HCT116 (cell line): ENCODE data around the gene APBA2. TPM values are rescaled to one million over a fixed set of nuclear protein-coding genes. Genes with fewer than 3 reads are reported as not detected.

Experiments
- ATAC-seq: fragments of 200-7000 bp; cut with Tn5 transposase; 2 replicates; pipeline ENCODE4 v1.9.1; 2020; ENCODE audit warnings: mild to moderate bottlenecking, moderate library complexity
- BruUV-seq: library from RNA; stranded (reverse); fragments of 400-500 nt; replicated peaks from 2 replicates; lab custom pipeline; 2021; lab: Mats Ljungman, UMichigan
- CTCF ChIA-PET: fragments of 300-600 bp; sonication (Branson Sonifier 250); formaldehyde crosslinking; loops from one replicate; lab custom pipeline; 2021; ENCODE audit warnings: antibody characterized with exemption; lab: Charles Lee
- POLR2A ChIA-PET: fragments of 300-600, 350-600 bp; sonication (Branson Sonifier 250); formaldehyde crosslinking; loops from one replicate; lab custom pipeline; 2021; ENCODE audit warnings: antibody characterized with exemption; lab: Charles Lee
- RAD21 ChIA-PET, 2 experiments: fragments of 300-600 bp; sonication (Branson Sonifier 250); formaldehyde crosslinking; loops; one replicate each; lab custom pipeline; 2023; ENCODE audit warnings: low total read pairs in 2 of 2; ENCODE audit not compliant: uncharacterized antibody in 2 of 2, unreplicated experiment in 2 of 2, low non-redundant PET in 1 of 2; lab: Charles Lee
- DNase-seq: peaks from one replicate; pipeline ENCODE4 v3.0.0-alpha.2; 2010; ENCODE audit warnings: low read depth, low spot score
- H2AFZ ChIP-seq: fragments of 200-600 bp; shearing (Covaris generic), sonication (generic); 2 replicates; pipeline ENCODE4 v1.6.1; 2017; ENCODE audit warnings: low read depth, mixed run types, mixed read lengths, antibody characterized with exemption, low read length; ENCODE audit not compliant: poor library complexity, severe bottlenecking
- H3K27ac ChIP-seq: 2 replicates; pipeline ENCODE4 v1.5.1; 2012; ENCODE audit warnings: low read depth, low read length
- H3K27me3 ChIP-seq: fragments of 200-600 bp; sonication (generic); 2 replicates; pipeline ENCODE4 v1.6.1; 2016; ENCODE audit warnings: mixed run types, low read length, mixed read lengths; ENCODE audit not compliant: insufficient read depth
- H3K36me3 ChIP-seq, 2 experiments: fragments of 200-500 bp in 1 of 2; fragments of 200-600 bp in 1 of 2; sonication (Bioruptor generic) in 1 of 2; sonication (generic) in 1 of 2; 2 replicates each; pipeline versions ENCODE4 v1.5.1 to v1.6.1; 2014 to 2016; ENCODE audit warnings: low read length in 2 of 2, inconsistent platforms in 1 of 2, mixed read lengths in 1 of 2, mixed run types in 1 of 2; ENCODE audit not compliant: insufficient read depth in 2 of 2, control insufficient read depth in 1 of 2
- H3K4me1 ChIP-seq, 2 experiments: fragments of 200-600 bp in 1 of 2; sonication (generic) in 1 of 2; 2 replicates each; pipeline versions ENCODE4 v1.5.1 to v1.6.1; 2012 to 2017; ENCODE audit warnings: low read length in 2 of 2, inconsistent platforms in 1 of 2, mild to moderate bottlenecking in 1 of 2, mixed read lengths in 1 of 2, mixed run types in 1 of 2, moderate library complexity in 1 of 2; ENCODE audit not compliant: insufficient read depth in 2 of 2, control insufficient read depth in 1 of 2
- H3K4me2 ChIP-seq: fragments of 200-600 bp; sonication (generic); 2 replicates; pipeline ENCODE4 v1.6.1; 2017; ENCODE audit warnings: mixed run types, low read length, mixed read lengths
- H3K4me3 ChIP-seq, 2 experiments: fragments of 200-600 bp in 1 of 2; sonication (generic) in 1 of 2; replicated peaks in 1 of 2; 2 replicates each; pipeline ENCODE4 v1.5.1; 2011 to 2016; ENCODE audit warnings: low read length in 2 of 2, control low read depth in 1 of 2, low read depth in 1 of 2, mild to moderate bottlenecking in 1 of 2, mixed read lengths in 1 of 2, mixed run types in 1 of 2
- H3K79me2 ChIP-seq: fragments of 200-600 bp; sonication (generic); 2 replicates; pipeline ENCODE4 v1.6.1; 2017; ENCODE audit warnings: mild to moderate bottlenecking, mixed run types, low read length, moderate library complexity, mixed read lengths; ENCODE audit not compliant: insufficient read depth
- H3K9ac ChIP-seq: fragments of 200-600 bp; sonication (generic); 2 replicates; pipeline ENCODE4 v1.6.1; 2016; ENCODE audit warnings: low read length, mixed read lengths
- H3K9me2 ChIP-seq: fragments of 200-600 bp; sonication (generic), shearing (Covaris generic); 2 replicates; pipeline ENCODE4 v1.6.1; 2017; ENCODE audit warnings: mixed run types, mild to moderate bottlenecking, moderate library complexity; ENCODE audit not compliant: insufficient read depth
- H3K9me3 ChIP-seq, 2 experiments: fragments of 200-500 bp in 1 of 2; fragments of 200-600 bp in 1 of 2; sonication (Bioruptor generic) in 1 of 2; sonication (generic) in 1 of 2; 2 replicates each; pipeline ENCODE4 v1.6.1; 2014 to 2017; ENCODE audit warnings: low read length in 2 of 2, mixed read lengths in 2 of 2, inconsistent platforms in 1 of 2, low read depth in 1 of 2, mild to moderate bottlenecking in 1 of 2, mixed run types in 1 of 2, moderate library complexity in 1 of 2; ENCODE audit not compliant: control insufficient read depth in 1 of 2, insufficient read depth in 1 of 2
- H4K20me1 ChIP-seq: fragments of 200-600 bp; sonication (generic), shearing (Covaris generic); 2 replicates; pipeline ENCODE4 v1.6.1; 2017; ENCODE audit warnings: mixed run types, mild to moderate bottlenecking, moderate library complexity; ENCODE audit not compliant: insufficient read depth
- ATF3 ChIP-seq: IDR thresholded peaks from 2 replicates; pipeline ENCODE4 v1.6.1; 2012
- CBX3 ChIP-seq: IDR thresholded peaks from 2 replicates; pipeline ENCODE4 v1.6.1; 2012; ENCODE audit warnings: low read depth
- CTCF ChIP-seq, 3 experiments: fragments of 200-600 bp in 1 of 3; sonication (generic) in 1 of 3; IDR thresholded peaks in 2 of 3; conservative IDR thresholded peaks in 1 of 3; 2 replicates each; pipeline ENCODE4 v1.5.1; 2012 to 2017; ENCODE audit warnings: low read depth in 2 of 3, low read length in 2 of 3, antibody characterized with exemption in 1 of 3, borderline replicate concordance in 1 of 3, control low read depth in 1 of 3, mild to moderate bottlenecking in 1 of 3, mixed read lengths in 1 of 3, mixed run types in 1 of 3, moderate library complexity in 1 of 3; ENCODE audit not compliant: insufficient read depth in 1 of 3
- FOSL1 ChIP-seq: IDR thresholded peaks from 2 replicates; pipeline ENCODE4 v1.6.1; 2012; ENCODE audit warnings: low read depth
- JUND ChIP-seq: IDR thresholded peaks from 2 replicates; pipeline ENCODE4 v1.6.1; 2012
- REST ChIP-seq: IDR thresholded peaks from 2 replicates; pipeline ENCODE4 v1.6.1; 2012; ENCODE audit warnings: low read depth
- SIN3A ChIP-seq: IDR thresholded peaks from 2 replicates; pipeline ENCODE4 v1.6.1; 2012; ENCODE audit warnings: low read depth
- SP1 ChIP-seq: IDR thresholded peaks from 2 replicates; pipeline ENCODE4 v1.6.1; 2012; ENCODE audit warnings: low read depth
- SRF ChIP-seq: IDR thresholded peaks from 2 replicates; pipeline ENCODE4 v1.6.1; 2012; ENCODE audit warnings: low read depth
- TCF7L2 ChIP-seq: IDR thresholded peaks from 2 replicates; pipeline ENCODE4 v1.7.0; 2011; ENCODE audit warnings: borderline replicate concordance, inconsistent platforms; ENCODE audit not compliant: insufficient read depth, insufficient read length; ENCODE audit errors: extremely low read depth
- YY1 ChIP-seq: IDR thresholded peaks from 2 replicates; pipeline ENCODE4 v1.6.1; 2011; ENCODE audit warnings: low read length, low read depth, moderate library complexity, mild to moderate bottlenecking; ENCODE audit not compliant: insufficient replicate concordance; ENCODE audit errors: extremely low read depth
- ZFX ChIP-seq: fragments of 450-650 bp; IDR thresholded peaks from 2 replicates; pipeline ENCODE4 v1.6.1; 2017
- ZNF274 ChIP-seq: fragments of 200-500 bp; sonication (Bioruptor generic); IDR thresholded peaks from 2 replicates; pipeline ENCODE4 v1.6.1; 2014; ENCODE audit warnings: mild to moderate bottlenecking, low read depth, low read length, inconsistent platforms
- intact Hi-C: fragments of 100-400 bp; cut with micrococcal nuclease; formaldehyde crosslinking; loops from 2 replicates; pipeline ENCODE4 v1.10.0; 2022
- total RNA-seq: library from RNA; stranded (reverse); gene quantifications from one replicate; pipeline ENCODE4 v1.2.1, GENCODE V29; 2021; ENCODE audit not compliant: unreplicated experiment
- TF ChIP-seq, protein P1 (sequence below): IDR thresholded peaks from 2 replicates; pipeline ENCODE4 v1.6.1; 2012

Gene APBA2
- total RNA-seq, 1 experiment from 2014 or later: 0.47 TPM

GRCh38 chr15:28960979-28961378 is 75.2 kb downstream of the APBA2 start:
- no peaks in the 10 kb centered on the region for H3K9me2 ChIP-seq
- no peaks in the 10 kb centered on the region for H3K9me3 ChIP-seq
- peak overlapping the region; percentile 30; the same call in 1 of the 2 replicates for H3K27ac ChIP-seq
- ChIA-PET RAD21 (no interaction called here), CTCF (no interaction called here), POLR2A (no interaction called here)
- intact Hi-C loops: loop anchor here (2.0 kb wide), 1 partner anchor 16 kb away; no protein-coding TSS in a partner anchor
- H3K9ac ChIP-seq: no peak overlapping the region
- H2AFZ ChIP-seq: peak overlapping the region; percentile 86
- H3K4me2 ChIP-seq: peak overlapping the region; percentile 54
- peak; percentile 20; the same call in 1 of the 2 replicates for TF ChIP-seq ATF3
- peak; percentile 77; the same call in 1 of the 2 replicates for TF ChIP-seq CBX3
- no peak for TF ChIP-seq CTCF (IDR thresholded peaks at IDR 0.05 in 2 of 3, conservative IDR thresholded peaks at IDR 0.05 in 1 of 3; ENCODE audit: borderline replicate concordance in 1 of 3, insufficient read depth in 1 of 3, low read depth in 2 of 3, low read length in 2 of 3)
- no peak for TF ChIP-seq ZNF274
- peak; percentile 55 for TF ChIP-seq SP1
- peak; percentile 71 for TF ChIP-seq JUND
- TF ChIP-seq FOSL1: peak; percentile 86
- no peaks in the 10 kb centered on the region for H4K20me1 ChIP-seq
- peak; percentile 95 for ATAC-seq
- H3K4me3 ChIP-seq: no peak overlapping the region
- no TSS peak for BruUV-seq
- DNase-seq: peak; percentile 81
- no peaks in the 10 kb centered on the region for H3K79me2 ChIP-seq
- H3K36me3 ChIP-seq: no peaks in the 10 kb centered on the region
- peaks cover 6 to 17% of the 10 kb centered on the region in 2 experiments for H3K4me1 ChIP-seq
- no peaks in the 10 kb centered on the region for H3K27me3 ChIP-seq

- Histone ChIP-seq H3K9me3 (no peaks in the 10 kb centered on the region), H2AFZ (peak overlapping the region; percentile 86), H3K4me1 (peaks cover 6 to 17% of the 10 kb centered on the region in 2 experiments), H3K36me3 (no peaks in the 10 kb centered on the region), H3K4me2 (peak overlapping the region; percentile 54), H3K9ac (no peak overlapping the region), H3K79me2 (no peaks in the 10 kb centered on the region), H3K9me2 (no peaks in the 10 kb centered on the region), H3K4me3 (no peak overlapping the region), H4K20me1 (no peaks in the 10 kb centered on the region), H3K27ac (peak overlapping the region; percentile 30; the same call in 1 of the 2 replicates), H3K27me3 (no peaks in the 10 kb centered on the region)
- POLR2A ChIA-PET: no interaction called here
- DNase-seq (no peak), ATAC-seq (peak; percentile 54)
- intact Hi-C loops: loop anchor here (2.0 kb wide), 1 partner anchor 15 kb away; no protein-coding TSS in a partner anchor
- TF ChIP-seq JUND: no peak
- no peak for TF ChIP-seq SIN3A
- no peak for TF ChIP-seq SP1
- no peak for TF ChIP-seq YY1
- no peak for TF ChIP-seq REST
- TF ChIP-seq ZFX: no peak
- no peak for TF ChIP-seq TCF7L2
- no peak for TF ChIP-seq SRF
- TF ChIP-seq, protein P1, sequence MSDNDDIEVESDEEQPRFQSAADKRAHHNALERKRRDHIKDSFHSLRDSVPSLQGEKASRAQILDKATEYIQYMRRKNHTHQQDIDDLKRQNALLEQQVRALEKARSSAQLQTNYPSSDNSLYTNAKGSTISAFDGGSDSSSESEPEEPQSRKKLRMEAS: no peak
- CTCF ChIA-PET: no interaction called here
- RAD21 ChIA-PET: no interaction called here
- BruUV-seq: no TSS peak
These were observed 75.6 kb downstream of the APBA2 start for GRCh38 chr15:28961391-28961790.
